ENCODE measurements around the gene ROBO1. TPM values are rescaled to one million over a fixed set of nuclear protein-coding genes. Genes with fewer than 3 reads are reported as not detected.

The ROBO1 gene
- total RNA-seq, 1 donor from 2014 or later, result 7.1 TPM

GRCh38 chr3:79047581-79047980 is 720.2 kb downstream of the ROBO1 start:
- TF ChIP-seq CTCF (IDR thresholded peaks at IDR 0.05; ENCODE audit: borderline replicate concordance), result no peak
- Histone ChIP-seq H3K27me3 (ENCODE audit: low read depth) (no peaks in the 10 kb centered on the region), H3K4me1 (no peaks in the 10 kb centered on the region), H3K4me3 (no peak overlapping the region), H3K27ac (replicated peaks) (no peak overlapping the region), H3K36me3 (no peaks in the 10 kb centered on the region), H3K9me3 (replicated peaks) (peaks cover 29% of the 10 kb centered on the region)
- no peak for DNase-seq
- intact Hi-C loops (cut with micrococcal nuclease), result no loop called here

- intact Hi-C loops (cut with micrococcal nuclease), result no loop called here
- TF ChIP-seq CTCF (IDR thresholded peaks at IDR 0.05; ENCODE audit: borderline replicate concordance), result no peak
- Histone ChIP-seq H3K27ac (replicated peaks) (no peak overlapping the region), H3K4me3 (no peak overlapping the region), H3K4me1 (no peaks in the 10 kb centered on the region), H3K36me3 (no peaks in the 10 kb centered on the region), H3K27me3 (ENCODE audit: low read depth) (no peaks in the 10 kb centered on the region), H3K9me3 (replicated peaks) (no peaks in the 10 kb centered on the region)
- no peak for DNase-seq
Measured at GRCh38 chr3:79041621-79042020, 726.2 kb downstream of the ROBO1 start.

- intact Hi-C loops (cut with micrococcal nuclease), result no loop called here
- H3K36me3 ChIP-seq, result no peaks in the 10 kb centered on the region
- no peak overlapping the region for H3K4me3 ChIP-seq
- no peaks in the 10 kb centered on the region for H3K9me3 ChIP-seq (replicated peaks)
- no peak overlapping the region for H3K27ac ChIP-seq (replicated peaks)
- no peak for TF ChIP-seq CTCF (IDR thresholded peaks at IDR 0.05; ENCODE audit: borderline replicate concordance)
- no peaks in the 10 kb centered on the region for H3K4me1 ChIP-seq
- H3K27me3 ChIP-seq (ENCODE audit: low read depth), result no peaks in the 10 kb centered on the region
- DNase-seq, result no peak
Measured at GRCh38 chr3:79040701-79041100, 727.1 kb downstream of the ROBO1 start.

GRCh38 chr3:79040091-79040490 is 727.7 kb downstream of the ROBO1 start:
- intact Hi-C loops (cut with micrococcal nuclease), result no loop called here
- H3K27me3 ChIP-seq (ENCODE audit: low read depth), result no peaks in the 10 kb centered on the region
- DNase-seq, result no peak
- no peaks in the 10 kb centered on the region for H3K36me3 ChIP-seq
- no peaks in the 10 kb centered on the region for H3K4me1 ChIP-seq
- no peak overlapping the region for H3K4me3 ChIP-seq
- H3K27ac ChIP-seq (replicated peaks), result no peak overlapping the region
- no peak for TF ChIP-seq CTCF (IDR thresholded peaks at IDR 0.05; ENCODE audit: borderline replicate concordance)
- no peaks in the 10 kb centered on the region for H3K9me3 ChIP-seq (replicated peaks)

GRCh38 chr3:79039192-79039591 is 728.6 kb downstream of the ROBO1 start:
- H3K27ac ChIP-seq (replicated peaks), result no peak overlapping the region
- no peak for TF ChIP-seq CTCF (IDR thresholded peaks at IDR 0.05; ENCODE audit: borderline replicate concordance)
- no peak overlapping the region for H3K4me3 ChIP-seq
- no peaks in the 10 kb centered on the region for H3K36me3 ChIP-seq
- DNase-seq, result no peak
- no peaks in the 10 kb centered on the region for H3K9me3 ChIP-seq (replicated peaks)
- intact Hi-C loops (cut with micrococcal nuclease), result no loop called here
- no peaks in the 10 kb centered on the region for H3K4me1 ChIP-seq
- H3K27me3 ChIP-seq (ENCODE audit: low read depth), result no peaks in the 10 kb centered on the region

GRCh38 chr3:79038636-79039035 is 729.2 kb downstream of the ROBO1 start:
- Histone ChIP-seq H3K36me3 (no peaks in the 10 kb centered on the region), H3K27ac (replicated peaks) (no peak overlapping the region), H3K9me3 (replicated peaks) (no peaks in the 10 kb centered on the region), H3K27me3 (ENCODE audit: low read depth) (no peaks in the 10 kb centered on the region), H3K4me3 (no peak overlapping the region), H3K4me1 (no peaks in the 10 kb centered on the region)
- no peak for TF ChIP-seq CTCF (IDR thresholded peaks at IDR 0.05; ENCODE audit: borderline replicate concordance)
- intact Hi-C loops (cut with micrococcal nuclease), result no loop called here
- no peak for DNase-seq

All from left ventricle myocardium inferior (tissue), 1 donor.